HepG2 (cell line): Measurements from ENCODE around the gene NCMAP. TPM values are rescaled to one million over a fixed set of nuclear protein-coding genes. Genes with fewer than 3 reads are reported as not detected.
A peak's percentile ranks its signal among the peaks of the same experiment; 100 is the strongest.

Source experiments
- ARHGAP35 ChIP-seq: sonication (generic); formaldehyde crosslinking; IDR thresholded peaks from 2 replicates; pipeline ENCODE4 v1.9.0; 2022; ENCODE audit warnings: mild to moderate bottlenecking, inconsistent platforms, moderate library complexity, missing genetic modification reagents, borderline replicate concordance
- ATF1 ChIP-seq: IDR thresholded peaks from 2 replicates; pipeline ENCODE4 v1.6.1; 2016; ENCODE audit warnings: mild to moderate bottlenecking, control low read depth
- DNMT1 ChIP-seq: sonication (generic); formaldehyde crosslinking; IDR thresholded peaks from 2 replicates; pipeline ENCODE4 v1.5.1; 2020; ENCODE audit warnings: mild to moderate bottlenecking, missing genetic modification reagents
- DPF2 ChIP-seq: sonication (generic); formaldehyde crosslinking; IDR thresholded peaks from 2 replicates; pipeline ENCODE4 v1.4.0; 2020; ENCODE audit warnings: mild to moderate bottlenecking, low read depth, missing genetic modification reagents, borderline replicate concordance
- KLF16 ChIP-seq, 2 experiments: sonication (generic) in 1 of 2; formaldehyde crosslinking in 1 of 2; IDR thresholded peaks; 2 replicates each; pipeline versions ENCODE4 v1.6.1 to v1.8.0; 2016 to 2023; ENCODE audit warnings: missing genetic modification reagents in 2 of 2, missing compliant biosample characterization in 1 of 2
- MAZ ChIP-seq, 2 experiments: sonication (generic) in 1 of 2; formaldehyde crosslinking in 1 of 2; IDR thresholded peaks; 2 replicates each; pipeline versions ENCODE4 v1.5.0 to v1.6.1; 2012 to 2020; ENCODE audit warnings: low read depth in 2 of 2, mild to moderate bottlenecking in 2 of 2, borderline replicate concordance in 1 of 2, improper control_type of control experiment in 1 of 2, low read length in 1 of 2, missing genetic modification reagents in 1 of 2, moderate library complexity in 1 of 2
- MYC ChIP-seq: sonication (generic); formaldehyde crosslinking; IDR thresholded peaks from 2 replicates; pipeline ENCODE4 v1.9.0; 2021; ENCODE audit warnings: missing genetic modification reagents, borderline replicate concordance
- NFKB2 ChIP-seq: sonication (generic); formaldehyde crosslinking; IDR thresholded peaks from 2 replicates; pipeline ENCODE4 v1.4.0; 2020; ENCODE audit warnings: missing genetic modification reagents, borderline replicate concordance
- NR2F2 ChIP-seq: IDR thresholded peaks from 2 replicates; pipeline ENCODE4 v1.6.1; 2012; ENCODE audit warnings: low read depth, inconsistent platforms, borderline replicate concordance
- PCBP2 ChIP-seq: fragments of 200-400 bp; formaldehyde crosslinking; optimal IDR thresholded peaks from 2 replicates; pipeline ENCODE3; 2018; ENCODE audit warnings: low read length, low read depth; ENCODE audit not compliant: poor library complexity, severe bottlenecking
- PITX1 ChIP-seq: sonication (generic); formaldehyde crosslinking; IDR thresholded peaks from 2 replicates; pipeline ENCODE4 v1.5.1; 2020; ENCODE audit warnings: mild to moderate bottlenecking, missing genetic modification reagents
- POLR2G ChIP-seq: fragments of 200-400 bp; formaldehyde crosslinking; IDR thresholded peaks from 2 replicates; pipeline ENCODE4 v1.6.1; 2018; ENCODE audit warnings: mild to moderate bottlenecking, low read depth, low read length, moderate library complexity
- PRMT3 ChIP-seq: sonication (generic); formaldehyde crosslinking; IDR thresholded peaks from 2 replicates; pipeline ENCODE4 v1.8.1; 2022; ENCODE audit warnings: low read depth, mild to moderate bottlenecking, moderate library complexity, missing genetic modification reagents, borderline replicate concordance
- STAT6 ChIP-seq: sonication (generic); formaldehyde crosslinking; IDR thresholded peaks from 2 replicates; pipeline ENCODE4 v1.4.0; 2020; ENCODE audit warnings: missing genetic modification reagents, mild to moderate bottlenecking, borderline replicate concordance
- ZBTB46 ChIP-seq: sonication (generic); formaldehyde crosslinking; IDR thresholded peaks from 2 replicates; pipeline ENCODE4 v1.4.0; 2020; ENCODE audit warnings: mild to moderate bottlenecking, missing genetic modification reagents, borderline replicate concordance
- ZBTB7B ChIP-seq: sonication (generic); formaldehyde crosslinking; IDR thresholded peaks from 2 replicates; pipeline ENCODE4 v1.4.0; 2020; ENCODE audit warnings: missing genetic modification reagents
- ZNF678 ChIP-seq: sonication (generic); formaldehyde crosslinking; IDR thresholded peaks from 2 replicates; pipeline ENCODE4 v1.4.0; 2020; ENCODE audit warnings: mild to moderate bottlenecking, missing genetic modification reagents
- ZNF687 ChIP-seq: sonication (generic); formaldehyde crosslinking; IDR thresholded peaks from 2 replicates; pipeline ENCODE4 v1.5.1; 2020; ENCODE audit warnings: mild to moderate bottlenecking, missing genetic modification reagents, moderate library complexity
- ZNF713 ChIP-seq: sonication (generic); formaldehyde crosslinking; IDR thresholded peaks from 2 replicates; pipeline ENCODE4 v1.4.0; 2020; ENCODE audit warnings: mild to moderate bottlenecking, missing genetic modification reagents
- ZNF746 ChIP-seq: sonication (generic); formaldehyde crosslinking; IDR thresholded peaks from 2 replicates; pipeline ENCODE4 v1.8.0; 2022; ENCODE audit warnings: mild to moderate bottlenecking, missing genetic modification reagents
- polyA plus RNA-seq, 8 experiments: library from polyadenylated mRNA; depleted of rRNA in 3 of 8; stranded (reverse) in 7 of 8; unstranded in 1 of 8; fragments of >200 nt; fragmentation: Illumina TruSeq in 4 of 8; extraction: Trizol in 4 of 8; gene quantifications; 2 replicates each; pipeline versions ENCODE4 v1.2.1 to v1.2.3, GENCODE V29; 2011 to 2016; ENCODE audit warnings: low read depth in 4 of 8, missing spikeins in 1 of 8, mixed read lengths in 1 of 8; ENCODE audit not compliant: insufficient read depth in 1 of 8
- total RNA-seq, 5 experiments: library from RNA; depleted of rRNA; stranded (reverse); fragments of >200 nt; fragmentation: Illumina TruSeq; extraction: Trizol; gene quantifications; 2 replicates each; pipeline ENCODE4 v1.2.3, GENCODE V29; 2016; ENCODE audit warnings: low read depth in 1 of 5

NCMAP gene
- total and polyA plus RNA-seq, 2 of the 13 experiments (the other 11 are each of a cell fraction or from before 2014, with no cell fraction given): 2.7 to 20.0 TPM

- TF ChIP-seq MAZ (IDR thresholded peaks at IDR 0.05; ENCODE audit: borderline replicate concordance, low read depth, low read length): peak; percentile 76; the same call in 1 of the 2 replicates
- TF ChIP-seq MAZ (CRISPR knock-in tag; IDR thresholded peaks at IDR 0.05; ENCODE audit: low read depth): no peak; the same call in 1 of the 2 replicates
- peak; percentile 71; the same call in 1 of the 2 replicates for TF ChIP-seq ARHGAP35 (CRISPR knock-in tag)
- peak in 1 of 2 experiments; percentile 60; a peak in 2 of 4 replicates for TF ChIP-seq KLF16 (CRISPR knock-in tag; IDR thresholded peaks at IDR 0.05)
- TF ChIP-seq ZBTB7B (CRISPR knock-in tag): peak; percentile 76; the same call in 1 of the 2 replicates
- peak; percentile 64 for TF ChIP-seq POLR2G
- peak; percentile 54; the same call in 1 of the 2 replicates for TF ChIP-seq MYC (CRISPR knock-in tag)
- TF ChIP-seq ZNF687: peak; percentile 97
- TF ChIP-seq ZNF678: no peak
- peak; percentile 71 for TF ChIP-seq ZNF746 (CRISPR knock-in tag)
- TF ChIP-seq ZBTB46 (CRISPR knock-in tag): no peak
- TF ChIP-seq STAT6 (CRISPR knock-in tag): peak; percentile 93
- peak; percentile 91 for TF ChIP-seq DPF2 (CRISPR knock-in tag)
- TF ChIP-seq ATF1 (CRISPR knock-in tag): peak; percentile 73
- TF ChIP-seq DNMT1 (CRISPR knock-in tag): 0 out of 2 replicates have a peak, but pooled peaks have one; percentile 59
- TF ChIP-seq PCBP2: no peak
- TF ChIP-seq ZNF713 (CRISPR knock-in tag): peak; percentile 87; the same call in 1 of the 2 replicates
- TF ChIP-seq NFKB2 (CRISPR knock-in tag): peak; percentile 76; the same call in 1 of the 2 replicates
- peak; percentile 92 for TF ChIP-seq PITX1 (CRISPR knock-in tag)
- TF ChIP-seq NR2F2: peak; percentile 85
- TF ChIP-seq PRMT3 (CRISPR knock-in tag): no peak
These were observed 12.0 kb downstream of the NCMAP start (continued) for GRCh38 chr1:24567792-24568388.
